Body of pancreas (tissue), 4 donors: ENCODE results near the gene SBK2.

Experiments used
- CTCF ChIP-seq, 7 experiments: fragments of 450-650 bp in 4 of 7; fragments of 200-600 bp in 3 of 7; sonication (generic) in 3 of 7; IDR thresholded peaks; one replicate each; pipeline ENCODE4 v1.5.1; 2016 to 2019; ENCODE audit warnings: antibody characterized with exemption in 7 of 7
- POLR2A ChIP-seq, 3 donors: fragments of 450-650 bp; IDR thresholded peaks; one replicate each; pipeline ENCODE4 v1.6.1; 2016; ENCODE audit warnings: antibody characterized with exemption in 3 of 3, mild to moderate bottlenecking in 2 of 3

GRCh38 chr19:55488986-55489710 lies 47.8 kb downstream of the SBK2 start:
- TF ChIP-seq CTCF (IDR thresholded peaks at IDR 0.05) (no peak), POLR2A (IDR thresholded peaks at IDR 0.05) (no peak)
